Cardiac fibroblast (primary cell): ENCODE measurements around the gene SYK.
A peak's percentile ranks its signal among the peaks of the same experiment; 100 is the strongest.

Source experiments
- DNase-seq, 2 donors: peaks; one replicate each; pipeline versions ENCODE4 v3.0.0 to v3.0.0-alpha.2; 2010; ENCODE audit warnings: low read depth in 2 of 2
- H3K4me3 ChIP-seq, 2 donors: replicated peaks in 1 of 2; 1 replicate in 1 of 2; 2 replicates in 1 of 2; pipeline ENCODE4 v1.5.1; 2011; ENCODE audit warnings: low read depth in 2 of 2, low read length in 2 of 2, mild to moderate bottlenecking in 2 of 2, moderate library complexity in 1 of 2
- CTCF ChIP-seq: IDR thresholded peaks from one replicate; pipeline ENCODE4 v1.5.1; 2011; ENCODE audit warnings: low read depth, mild to moderate bottlenecking, low read length, inconsistent platforms

SYK gene

GRCh38 chr9:90906316-90907055 lies 104.9 kb downstream of the SYK start:
- no peak for TF ChIP-seq CTCF
- no peak overlapping the region for H3K4me3 ChIP-seq
- DNase-seq: peak in 1 of 2 donors; percentile 9

GRCh38 chr9:90907056-90907445 lies 105.4 kb downstream of the SYK start:
- no peak for DNase-seq
- no peak for TF ChIP-seq CTCF
- H3K4me3 ChIP-seq: no peak overlapping the region

- H3K4me3 ChIP-seq: no peak overlapping the region
- DNase-seq: no peak
- TF ChIP-seq CTCF: no peak
Observed at GRCh38 chr9:90907790-90908189, 106.2 kb downstream of the SYK start.

GRCh38 chr9:90909225-90909624 lies 107.6 kb downstream of the SYK start:
- DNase-seq: no peak
- no peak overlapping the region for H3K4me3 ChIP-seq
- TF ChIP-seq CTCF: no peak

GRCh38 chr9:90909747-90910283 lies 108.2 kb downstream of the SYK start:
- no peak for DNase-seq

GRCh38 chr9:90914196-90914595 lies 112.6 kb downstream of the SYK start:
- no peak overlapping the region for H3K4me3 ChIP-seq
- no peak for TF ChIP-seq CTCF
- DNase-seq: no peak

More at GRCh38 chr9:90909747-90910283, 108.2 kb downstream of the SYK start:
- H3K4me3 ChIP-seq: no peak overlapping the region
- TF ChIP-seq CTCF: no peak
